Gastroesophageal sphincter (tissue), 3 donors: Measurements from ENCODE around the gene ABHD8.

Source experiments
- EP300 ChIP-seq: sonication (generic); formaldehyde crosslinking; IDR thresholded peaks from one replicate; pipeline ENCODE4 v1.6.1; 2017; ENCODE audit warnings: antibody characterized with exemption, mild to moderate bottlenecking
- POLR2A ChIP-seq, 2 donors: fragments of 450-650 bp; IDR thresholded peaks; one replicate each; pipeline ENCODE4 v1.6.1; 2017; ENCODE audit warnings: antibody characterized with exemption in 2 of 2, mild to moderate bottlenecking in 2 of 2, moderate library complexity in 1 of 2
- POLR2AphosphoS5 ChIP-seq: sonication (generic); formaldehyde crosslinking; IDR thresholded peaks from one replicate; pipeline ENCODE4 v1.6.1; 2017; ENCODE audit warnings: antibody characterized with exemption
- TF ChIP-seq, protein P1 (sequence below), 4 experiments: fragments of 200-600 bp in 2 of 4; fragments of 450-650 bp in 2 of 4; sonication (generic) in 1 of 4; IDR thresholded peaks; one replicate each; pipeline ENCODE4 v1.5.1; 2017 to 2019; ENCODE audit warnings: antibody characterized with exemption in 4 of 4, mild to moderate bottlenecking in 2 of 4, moderate library complexity in 2 of 4

DNA sequence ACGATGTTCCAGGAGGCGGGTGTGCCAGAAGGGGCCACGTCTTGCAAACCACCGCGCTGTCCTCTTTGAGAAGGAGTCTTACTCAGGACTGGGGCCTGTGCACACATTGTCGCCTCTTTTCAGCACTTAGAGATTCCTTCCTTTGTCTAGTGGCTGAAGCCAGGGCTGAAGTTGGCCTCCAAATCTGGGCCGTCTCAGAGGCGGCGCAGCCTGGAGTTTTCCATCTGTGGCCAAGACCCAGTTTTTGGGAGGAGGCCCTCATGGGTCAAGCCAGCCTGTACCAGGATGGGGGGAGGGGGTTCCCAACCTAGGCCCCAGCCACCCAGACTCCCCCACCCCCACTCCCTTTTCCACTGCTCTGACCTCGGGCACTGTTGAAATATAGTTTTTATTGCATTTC is 19.6 kb upstream of the ABHD8 start:
- TF ChIP-seq POLR2A (IDR thresholded peaks at IDR 0.05) (no peak), EP300 (no peak), POLR2AphosphoS5 (no peak)
- TF ChIP-seq, protein P1, sequence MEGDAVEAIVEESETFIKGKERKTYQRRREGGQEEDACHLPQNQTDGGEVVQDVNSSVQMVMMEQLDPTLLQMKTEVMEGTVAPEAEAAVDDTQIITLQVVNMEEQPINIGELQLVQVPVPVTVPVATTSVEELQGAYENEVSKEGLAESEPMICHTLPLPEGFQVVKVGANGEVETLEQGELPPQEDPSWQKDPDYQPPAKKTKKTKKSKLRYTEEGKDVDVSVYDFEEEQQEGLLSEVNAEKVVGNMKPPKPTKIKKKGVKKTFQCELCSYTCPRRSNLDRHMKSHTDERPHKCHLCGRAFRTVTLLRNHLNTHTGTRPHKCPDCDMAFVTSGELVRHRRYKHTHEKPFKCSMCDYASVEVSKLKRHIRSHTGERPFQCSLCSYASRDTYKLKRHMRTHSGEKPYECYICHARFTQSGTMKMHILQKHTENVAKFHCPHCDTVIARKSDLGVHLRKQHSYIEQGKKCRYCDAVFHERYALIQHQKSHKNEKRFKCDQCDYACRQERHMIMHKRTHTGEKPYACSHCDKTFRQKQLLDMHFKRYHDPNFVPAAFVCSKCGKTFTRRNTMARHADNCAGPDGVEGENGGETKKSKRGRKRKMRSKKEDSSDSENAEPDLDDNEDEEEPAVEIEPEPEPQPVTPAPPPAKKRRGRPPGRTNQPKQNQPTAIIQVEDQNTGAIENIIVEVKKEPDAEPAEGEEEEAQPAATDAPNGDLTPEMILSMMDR (IDR thresholded peaks at IDR 0.05), result no peak
